Left ventricle myocardium inferior (tissue), 1 donor: ENCODE measurements around the gene AIDA. TPM values are rescaled to one million over a fixed set of nuclear protein-coding genes. Genes with fewer than 3 reads are reported as not detected.

Experiments used
- DNase-seq: peaks from one replicate; pipeline ENCODE4 v3.0.0-alpha.2; 2020
- H3K27ac ChIP-seq: fragments of 200-600 bp; replicated peaks from 2 replicates; pipeline ENCODE4 v1.8.0; 2021
- H3K27me3 ChIP-seq: fragments of 200-600 bp; 2 replicates; pipeline ENCODE4 v1.8.0; 2021; ENCODE audit warnings: low read depth
- H3K36me3 ChIP-seq: fragments of 200-600 bp; 2 replicates; pipeline ENCODE4 v1.8.0; 2021
- H3K4me1 ChIP-seq: fragments of 200-600 bp; 2 replicates; pipeline ENCODE4 v1.8.0; 2021
- H3K4me3 ChIP-seq: fragments of 200-600 bp; 2 replicates; pipeline ENCODE4 v1.8.0; 2021; ENCODE audit warnings: mild to moderate bottlenecking, moderate library complexity
- H3K9me3 ChIP-seq: fragments of 200-600 bp; replicated peaks from 2 replicates; pipeline ENCODE4 v1.8.0; 2021
- CTCF ChIP-seq: fragments of 200-600 bp; IDR thresholded peaks from 2 replicates; pipeline ENCODE4 v1.8.0; 2021; ENCODE audit warnings: antibody characterized with exemption, mild to moderate bottlenecking, borderline replicate concordance
- intact Hi-C: fragments of 100-400 bp; cut with micrococcal nuclease; formaldehyde crosslinking; loops from one replicate; pipeline ENCODE4 v1.11.0; 2022
- total RNA-seq: library from RNA; stranded (reverse); fragmentation: NEBNext Ultra II Directional; extraction: Animal tissue kit (Norgen Biotek cat#: 25700); gene quantifications from one replicate; pipeline ENCODE4 v1.2.1, GENCODE V29; 2021
- donor health status: DM: no; HTN: yes; CAD: no; lungs with severe emphysema.

AIDA gene
- total RNA-seq, 1 donor from 2014 or later: 46.3 TPM

DNA sequence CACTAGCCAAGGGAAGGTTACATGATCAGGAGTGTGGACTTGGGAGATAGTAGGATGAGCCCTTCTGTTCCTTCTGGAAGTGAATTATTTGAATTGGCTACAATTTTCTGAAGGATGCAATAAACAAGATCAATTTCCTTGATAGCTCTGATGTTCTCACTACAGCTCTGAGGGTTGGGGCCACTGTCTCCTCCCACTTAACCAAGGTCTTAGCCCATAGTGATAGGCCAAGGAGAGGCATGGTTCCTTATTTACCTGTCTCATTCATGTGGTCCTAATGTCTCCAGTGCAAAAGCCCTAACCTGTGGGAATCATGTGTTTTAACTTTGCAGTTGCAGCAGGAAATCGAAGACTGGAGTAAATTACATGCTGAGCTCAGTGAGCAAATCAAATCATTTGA is 59.6 kb downstream of the AIDA start:
- no peak for TF ChIP-seq CTCF
- intact Hi-C loops: loop anchor here (10.0 kb wide), 1 partner anchor 72 kb away; no protein-coding TSS in a partner anchor

DNA sequence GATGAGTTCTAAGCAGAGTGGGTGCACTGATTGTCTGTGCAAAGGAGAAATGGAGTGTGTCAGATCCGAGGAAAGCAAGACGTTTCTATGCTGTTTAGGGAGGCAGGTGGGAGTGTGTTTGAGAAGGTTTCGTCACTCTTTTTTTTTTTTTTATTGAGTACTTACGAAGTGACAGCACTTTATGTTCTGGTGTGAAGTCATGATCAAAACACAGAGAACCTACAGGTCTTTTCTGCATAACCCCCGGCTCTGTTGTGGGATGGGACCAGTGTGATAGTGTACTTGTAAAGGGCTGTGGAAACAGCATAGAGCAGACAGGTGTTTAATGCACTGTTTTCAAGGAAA is 67.7 kb downstream of the AIDA start:
- Histone ChIP-seq H3K4me3 (peak overlapping the region; percentile 81), H3K9me3 (no peaks in the 10 kb centered on the region), H3K27ac (peak overlapping the region; percentile 96), H3K36me3 (peaks cover 32% of the 10 kb centered on the region), H3K27me3 (no peaks in the 10 kb centered on the region), H3K4me1 (peaks cover 25% of the 10 kb centered on the region)
- DNase-seq: no peak
- intact Hi-C loops: no loop called here
- no peak for TF ChIP-seq CTCF

More for the DNA sequence above, 59.6 kb downstream of the AIDA start:
- Histone ChIP-seq H3K4me1 (peaks cover 14% of the 10 kb centered on the region), H3K36me3 (peaks cover 94% of the 10 kb centered on the region), H3K27ac (no peak overlapping the region), H3K27me3 (no peaks in the 10 kb centered on the region), H3K4me3 (no peak overlapping the region), H3K9me3 (no peaks in the 10 kb centered on the region)
- DNase-seq: no peak

DNA sequence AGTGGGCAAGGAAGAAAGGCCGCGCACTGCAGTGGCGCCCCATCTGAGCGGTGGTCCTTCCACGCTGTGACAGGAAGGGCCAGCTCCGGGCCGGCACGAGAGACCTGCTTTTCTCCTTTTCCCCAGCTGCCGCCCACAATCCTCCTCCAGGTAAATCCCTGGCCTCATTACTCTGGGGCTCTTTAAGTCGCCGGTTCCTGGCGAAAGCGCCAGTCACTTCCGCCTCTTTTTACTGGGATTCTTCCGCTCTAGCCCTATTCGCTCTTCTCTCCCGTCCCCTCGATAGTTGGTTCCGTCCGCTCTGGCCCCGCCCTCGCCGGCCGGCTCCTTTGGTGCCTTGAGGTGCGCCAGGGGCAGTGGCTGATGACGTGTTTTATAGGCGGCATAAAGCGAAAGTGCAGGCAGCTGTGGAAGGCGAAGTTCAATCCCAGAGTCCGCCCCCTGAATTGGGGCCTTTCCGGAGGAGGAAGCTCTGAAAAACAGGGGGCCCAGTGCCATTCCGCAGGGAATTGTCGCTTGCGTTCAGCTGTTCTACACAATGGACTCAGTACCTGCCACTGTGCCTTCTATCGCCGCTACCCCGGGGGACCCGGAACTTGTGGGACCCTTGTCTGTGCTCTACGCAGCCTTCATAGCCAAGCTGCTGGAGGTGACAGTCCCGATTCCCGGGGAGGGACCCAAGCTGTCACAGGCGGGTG is 68.2 kb downstream of the AIDA start:
- Histone ChIP-seq H3K27me3 (no peaks in the 10 kb centered on the region), H3K9me3 (no peaks in the 10 kb centered on the region), H3K4me3 (peak overlapping the region; percentile 81), H3K4me1 (peaks cover 25% of the 10 kb centered on the region), H3K36me3 (peaks cover 27% of the 10 kb centered on the region), H3K27ac (peak overlapping the region; percentile 96)
- TF ChIP-seq CTCF: no peak
- peak; percentile 98 for DNase-seq
- intact Hi-C loops: no loop called here

GRCh38 chr1:222643606-222643937 is 68.7 kb downstream of the AIDA start:
- TF ChIP-seq CTCF: no peak
- peak overlapping the region; percentile 81 for H3K4me3 ChIP-seq
- intact Hi-C loops: no loop called here
- peaks cover 22% of the 10 kb centered on the region for H3K36me3 ChIP-seq
- H3K27ac ChIP-seq: peak overlapping the region; percentile 96
- H3K9me3 ChIP-seq: no peaks in the 10 kb centered on the region
- H3K4me1 ChIP-seq: peaks cover 25% of the 10 kb centered on the region
- no peak for DNase-seq
- H3K27me3 ChIP-seq: no peaks in the 10 kb centered on the region

- DNase-seq: no peak
- Histone ChIP-seq H3K4me1 (peaks cover 25% of the 10 kb centered on the region), H3K27ac (no peak overlapping the region), H3K4me3 (no peak overlapping the region), H3K9me3 (no peaks in the 10 kb centered on the region), H3K36me3 (peaks cover 24% of the 10 kb centered on the region), H3K27me3 (no peaks in the 10 kb centered on the region)
- no peak for TF ChIP-seq CTCF
- intact Hi-C loops: no loop called here
Measured at GRCh38 chr1:222642468-222642867, 69.8 kb downstream of the AIDA start.
